Thyroid gland (tissue), 4 donors: ENCODE data around the gene RASL10A.

ENCODE experiments used
- CTCF ChIP-seq, 6 experiments: fragments of 200-600 bp in 3 of 6; fragments of 450-650 bp in 3 of 6; sonication (generic) in 3 of 6; IDR thresholded peaks; one replicate each; pipeline ENCODE4 v1.5.1; 2016 to 2019; ENCODE audit warnings: antibody characterized with exemption in 6 of 6, mild to moderate bottlenecking in 2 of 6, inconsistent platforms in 1 of 6, moderate library complexity in 1 of 6
- POLR2A ChIP-seq, 2 donors: fragments of 450-650 bp; IDR thresholded peaks; one replicate each; pipeline ENCODE4 v1.6.1; 2017; ENCODE audit warnings: antibody characterized with exemption in 2 of 2, mild to moderate bottlenecking in 2 of 2, moderate library complexity in 1 of 2

- TF ChIP-seq CTCF (IDR thresholded peaks at IDR 0.05) (no peak), POLR2A (IDR thresholded peaks at IDR 0.05) (no peak)
Measured at GRCh38 chr22:29328566-29329500, 13.3 kb upstream of the RASL10A start.
